Measurements from ENCODE around the gene ATR. TPM values are rescaled to one million over a fixed set of nuclear protein-coding genes. Genes with fewer than 3 reads are reported as not detected.

The ATR gene
- total and polyA plus RNA-seq, 8 donors: 8.2 to 16.6 (median 11.3) TPM

DNA sequence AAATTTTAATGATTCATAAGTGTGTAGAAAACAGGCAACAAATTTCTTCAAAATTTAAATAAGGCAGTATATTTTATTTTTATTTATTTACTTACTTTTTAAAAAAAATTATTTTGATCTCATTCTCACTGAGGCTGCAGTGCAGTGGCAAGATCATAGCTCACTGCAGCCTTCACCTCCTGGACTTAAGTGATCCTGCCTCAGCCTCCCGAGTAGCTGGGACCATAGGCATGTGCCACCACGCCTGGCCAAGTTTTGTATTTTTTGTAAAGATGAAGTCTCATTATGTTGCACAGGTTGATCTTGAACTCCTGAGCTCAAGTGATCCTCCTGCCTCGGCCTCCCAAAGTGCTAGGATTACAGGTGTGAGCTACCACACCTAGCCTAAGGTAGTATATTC is 69.5 kb downstream of the ATR start:
- intact Hi-C loops (cut with DNase I): no loop called here
- Histone ChIP-seq H3K4me3 (no peak overlapping the region), H3K36me3 (no peaks in the 10 kb centered on the region), H3K9me3 (no peaks in the 10 kb centered on the region), H3K27me3 (no peaks in the 10 kb centered on the region), H3K27ac (no peak overlapping the region), H3K4me1 (no peaks in the 10 kb centered on the region)
- ATAC-seq (no peak), FAIRE-seq (no peak), DNase-seq (no peak)
- WGBS, 2 donors: 94 to 96% methylated on average over 3 of the region's 3 CpGs
- TF ChIP-seq, protein P1, sequence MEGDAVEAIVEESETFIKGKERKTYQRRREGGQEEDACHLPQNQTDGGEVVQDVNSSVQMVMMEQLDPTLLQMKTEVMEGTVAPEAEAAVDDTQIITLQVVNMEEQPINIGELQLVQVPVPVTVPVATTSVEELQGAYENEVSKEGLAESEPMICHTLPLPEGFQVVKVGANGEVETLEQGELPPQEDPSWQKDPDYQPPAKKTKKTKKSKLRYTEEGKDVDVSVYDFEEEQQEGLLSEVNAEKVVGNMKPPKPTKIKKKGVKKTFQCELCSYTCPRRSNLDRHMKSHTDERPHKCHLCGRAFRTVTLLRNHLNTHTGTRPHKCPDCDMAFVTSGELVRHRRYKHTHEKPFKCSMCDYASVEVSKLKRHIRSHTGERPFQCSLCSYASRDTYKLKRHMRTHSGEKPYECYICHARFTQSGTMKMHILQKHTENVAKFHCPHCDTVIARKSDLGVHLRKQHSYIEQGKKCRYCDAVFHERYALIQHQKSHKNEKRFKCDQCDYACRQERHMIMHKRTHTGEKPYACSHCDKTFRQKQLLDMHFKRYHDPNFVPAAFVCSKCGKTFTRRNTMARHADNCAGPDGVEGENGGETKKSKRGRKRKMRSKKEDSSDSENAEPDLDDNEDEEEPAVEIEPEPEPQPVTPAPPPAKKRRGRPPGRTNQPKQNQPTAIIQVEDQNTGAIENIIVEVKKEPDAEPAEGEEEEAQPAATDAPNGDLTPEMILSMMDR (IDR thresholded peaks at IDR 0.05): no peak

DNA sequence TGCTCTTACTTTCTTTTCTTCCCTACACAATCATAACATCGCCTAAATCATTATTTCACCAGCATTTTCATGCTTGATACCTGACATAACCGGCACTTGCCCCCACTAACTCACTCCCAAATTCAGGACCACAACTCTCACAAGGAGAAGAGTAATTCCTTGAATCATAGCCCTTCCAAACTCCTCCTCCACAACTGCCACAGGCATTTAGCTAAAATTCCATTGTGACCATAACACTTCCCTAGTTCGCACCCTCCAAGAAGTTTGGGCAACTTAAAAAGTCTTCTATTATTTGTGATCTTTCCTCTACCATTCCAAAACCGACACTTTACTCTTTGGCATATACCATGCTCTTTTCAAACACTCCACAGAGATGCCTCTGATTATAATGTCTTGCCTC is 71.3 kb downstream of the ATR start:
- H3K27me3 ChIP-seq: no peaks in the 10 kb centered on the region
- H3K4me1 ChIP-seq: no peaks in the 10 kb centered on the region
- FAIRE-seq: no peak
- H3K27ac ChIP-seq: no peak overlapping the region
- DNase-seq: no peak
- no peak for ATAC-seq
- H3K4me3 ChIP-seq: no peak overlapping the region
- TF ChIP-seq, protein P1 (IDR thresholded peaks at IDR 0.05): no peak
- intact Hi-C loops (cut with DNase I): no loop called here
- no peaks in the 10 kb centered on the region for H3K9me3 ChIP-seq
- 94 to 97% methylated on average over 4 of the region's 4 CpGs for WGBS, 2 donors
- H3K36me3 ChIP-seq: no peaks in the 10 kb centered on the region

DNA sequence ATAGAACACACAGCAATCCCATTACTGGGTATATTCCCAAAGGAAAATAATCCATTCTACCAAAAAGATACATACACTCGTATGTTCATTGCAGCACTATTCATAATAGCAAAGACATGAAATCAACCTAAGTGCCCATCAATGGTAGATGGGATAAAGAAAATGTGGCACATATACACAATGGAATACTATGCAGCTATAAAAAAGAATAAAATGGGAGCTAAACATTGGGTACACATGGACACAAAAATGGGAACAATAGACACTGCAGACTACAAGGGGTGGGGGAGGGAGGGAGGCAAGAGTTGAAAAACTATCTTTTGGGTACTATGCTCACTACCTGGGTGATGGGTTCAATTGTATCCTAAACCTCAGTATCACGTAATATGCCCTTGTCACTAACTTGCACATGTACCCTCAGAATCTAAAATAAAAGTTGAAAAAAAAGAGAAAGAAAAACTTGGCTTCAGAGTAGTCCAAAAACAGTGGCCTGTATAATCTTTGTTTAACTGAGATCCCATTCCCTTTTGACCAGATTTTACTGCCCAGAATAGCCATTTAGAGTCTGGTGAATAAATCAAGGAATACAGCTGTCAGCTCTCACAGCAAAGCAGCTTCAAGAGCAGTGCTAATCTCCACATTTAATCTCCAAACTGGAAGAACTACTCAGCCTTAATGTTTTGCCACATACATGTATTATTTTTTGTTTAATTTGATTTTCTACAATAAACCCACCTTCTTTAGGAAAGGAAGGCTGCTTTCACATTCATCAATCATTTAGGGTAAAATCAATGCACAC is 76.1 kb downstream of the ATR start:
- H3K4me3 ChIP-seq: no peak overlapping the region
- intact Hi-C loops (cut with DNase I): no loop called here
- H3K27ac ChIP-seq: no peak overlapping the region
- TF ChIP-seq, protein P1 (IDR thresholded peaks at IDR 0.05): no peak
- ATAC-seq (no peak), DNase-seq (no peak), FAIRE-seq (no peak)
- no peaks in the 10 kb centered on the region for H3K4me1 ChIP-seq
- 97 to 99% methylated on average over 2 of the region's 2 CpGs for WGBS, 2 donors
- H3K36me3 ChIP-seq: peaks cover 0 to 10% (median 5%) of the 10 kb centered on the region in 3 donors
- no peaks in the 10 kb centered on the region for H3K9me3 ChIP-seq
- no peaks in the 10 kb centered on the region for H3K27me3 ChIP-seq

DNA sequence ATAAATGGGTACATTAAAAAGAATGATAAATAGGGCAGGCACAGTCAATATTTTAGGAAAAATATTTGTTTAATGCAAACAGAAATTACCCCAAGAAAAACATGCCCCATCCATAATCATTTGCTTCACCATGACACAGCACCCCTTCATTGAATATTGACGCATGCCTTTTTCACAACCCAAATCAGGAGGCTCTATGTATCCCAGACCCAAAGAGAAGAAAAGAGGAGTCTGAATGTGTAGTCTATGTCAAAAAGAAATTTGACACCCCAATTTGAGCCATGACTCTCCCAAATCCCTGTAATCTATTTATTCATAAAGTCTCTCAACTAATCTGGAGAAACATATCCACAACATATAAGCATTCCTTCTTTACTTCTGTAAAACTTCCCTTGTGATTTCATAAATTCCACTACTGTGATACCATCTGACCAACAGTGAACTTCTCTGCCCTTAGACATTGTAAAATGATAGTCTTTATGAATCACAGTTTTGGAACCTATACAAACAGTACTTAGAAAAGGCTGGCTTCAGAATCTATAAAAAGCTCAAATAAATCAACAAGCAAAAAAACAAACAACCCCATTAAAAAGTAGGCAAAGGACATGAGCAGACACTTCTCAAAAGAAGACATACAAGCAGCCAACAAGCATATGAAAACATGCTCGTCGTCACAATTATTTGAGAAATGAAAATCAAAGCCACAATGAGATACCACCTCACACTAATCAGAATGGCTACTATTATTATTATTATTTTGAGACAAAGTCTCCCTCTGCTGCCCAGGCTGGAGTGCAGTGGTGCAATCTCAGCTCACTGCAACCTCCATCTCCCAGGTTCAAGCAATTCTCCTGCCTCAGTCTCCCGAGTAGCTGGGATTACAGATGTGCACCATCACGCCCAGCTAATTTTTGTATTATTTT is 77.3 kb downstream of the ATR start:
- no peak for FAIRE-seq
- peaks cover 0 to 18% (median 5%) of the 10 kb centered on the region in 3 donors for H3K36me3 ChIP-seq

More for the DNA sequence above, 77.3 kb downstream of the ATR start:
- no peak for ATAC-seq
- TF ChIP-seq, protein P1 (IDR thresholded peaks at IDR 0.05): no peak
- Histone ChIP-seq H3K27me3 (no peaks in the 10 kb centered on the region), H3K27ac (no peak overlapping the region), H3K4me3 (no peak overlapping the region), H3K4me1 (no peaks in the 10 kb centered on the region), H3K9me3 (no peaks in the 10 kb centered on the region)
- WGBS, 2 donors: 97 to 98% methylated on average over 5 of the region's 5 CpGs
- no peak for DNase-seq
- intact Hi-C loops (cut with DNase I): no loop called here
